H9 (cell line): ENCODE data around the gene NECAB2. TPM values are rescaled to one million over a fixed set of nuclear protein-coding genes. Genes with fewer than 3 reads are reported as not detected.

ENCODE experiments used
- DNase-seq: peaks from one replicate; pipeline ENCODE4 v3.0.0-alpha.2; 2017
- H2AFZ ChIP-seq: one replicate; pipeline ENCODE4 v1.6.1; 2013; ENCODE audit warnings: mild to moderate bottlenecking, low read length, control low read depth, moderate library complexity
- H2AK5ac ChIP-seq: 2 replicates; pipeline ENCODE4 v1.6.1; 2013; ENCODE audit warnings: low read length, control low read depth, mixed read lengths; ENCODE audit not compliant: insufficient read length
- H2BK120ac ChIP-seq: one replicate; pipeline ENCODE4 v1.6.1; 2013; ENCODE audit warnings: low read depth, mild to moderate bottlenecking, low read length, control low read depth, inconsistent platforms; ENCODE audit not compliant: poor library complexity, severe bottlenecking
- H2BK12ac ChIP-seq: 2 replicates; pipeline ENCODE4 v1.6.1; 2013; ENCODE audit warnings: low read length, control low read depth, mixed read lengths, low read depth; ENCODE audit not compliant: insufficient read length
- H2BK15ac ChIP-seq: 2 replicates; pipeline ENCODE4 v1.6.1; 2013; ENCODE audit warnings: low read depth, low read length, control low read depth
- H2BK20ac ChIP-seq: one replicate; pipeline ENCODE4 v1.6.1; 2013; ENCODE audit warnings: low read depth, mild to moderate bottlenecking, low read length, control low read depth, inconsistent platforms; ENCODE audit not compliant: poor library complexity, severe bottlenecking
- H2BK5ac ChIP-seq: 2 replicates; pipeline ENCODE4 v1.6.1; 2013; ENCODE audit warnings: low read length, control low read depth, mixed read lengths; ENCODE audit not compliant: insufficient read length
- H3K14ac ChIP-seq: 2 replicates; pipeline ENCODE4 v1.6.1; 2013; ENCODE audit warnings: low read length, control low read depth; ENCODE audit not compliant: insufficient read depth
- H3K18ac ChIP-seq: 2 replicates; pipeline ENCODE4 v1.6.1; 2013; ENCODE audit warnings: low read depth, mild to moderate bottlenecking, mixed read lengths, low read length, control low read depth; ENCODE audit not compliant: insufficient read length
- H3K23ac ChIP-seq: 2 replicates; pipeline ENCODE4 v1.6.1; 2013; ENCODE audit warnings: low read length, control low read depth, mixed read lengths, low read depth; ENCODE audit not compliant: insufficient read length
- H3K23me2 ChIP-seq: 2 replicates; pipeline ENCODE4 v1.6.1; 2013; ENCODE audit warnings: low read depth, mild to moderate bottlenecking, mixed read lengths, low read length, control low read depth; ENCODE audit not compliant: insufficient read length, poor library complexity, severe bottlenecking
- H3K27ac ChIP-seq: 2 replicates; pipeline ENCODE4 v1.5.1; 2013; ENCODE audit warnings: low read length, control low read depth, mixed read lengths, low read depth; ENCODE audit not compliant: insufficient read length
- H3K27me3 ChIP-seq: 2 replicates; pipeline ENCODE4 v1.6.1; 2013; ENCODE audit warnings: low read length, control low read depth, inconsistent platforms; ENCODE audit not compliant: insufficient read depth
- H3K4ac ChIP-seq: 2 replicates; pipeline ENCODE4 v1.6.1; 2013; ENCODE audit warnings: low read depth, mild to moderate bottlenecking, control low read depth, inconsistent platforms, low read length, moderate library complexity
- H3K4me1 ChIP-seq: 2 replicates; pipeline ENCODE4 v1.6.1; 2013; ENCODE audit warnings: low read length, control low read depth, inconsistent platforms; ENCODE audit not compliant: insufficient read depth
- H3K4me2 ChIP-seq: 2 replicates; pipeline ENCODE4 v1.6.1; 2013; ENCODE audit warnings: low read length, control low read depth, mixed read lengths; ENCODE audit not compliant: insufficient read length, insufficient read depth
- H3K56ac ChIP-seq: 2 replicates; pipeline ENCODE4 v1.6.1; 2013; ENCODE audit warnings: low read depth, mild to moderate bottlenecking, mixed read lengths, low read length, control low read depth; ENCODE audit not compliant: insufficient read length
- H3K79me1 ChIP-seq: 2 replicates; pipeline ENCODE4 v1.6.1; 2013; ENCODE audit warnings: low read depth, mild to moderate bottlenecking, moderate library complexity, low read length, control low read depth, inconsistent platforms; ENCODE audit not compliant: insufficient read depth, poor library complexity, severe bottlenecking
- H3K79me2 ChIP-seq: 2 replicates; pipeline ENCODE4 v1.6.1; 2013; ENCODE audit warnings: low read length, control low read depth, inconsistent platforms; ENCODE audit not compliant: insufficient read depth
- H3K9ac ChIP-seq: 2 replicates; pipeline ENCODE4 v1.6.1; 2013; ENCODE audit warnings: low read length, control low read depth, mixed read lengths; ENCODE audit not compliant: insufficient read length; ENCODE audit errors: extremely low read depth
- H3K9me3 ChIP-seq: one replicate; pipeline ENCODE4 v1.6.1; 2013; ENCODE audit warnings: low read depth, low read length, inconsistent platforms; ENCODE audit not compliant: control insufficient read depth
- H3T11ph ChIP-seq: one replicate; pipeline ENCODE4 v1.6.1; 2013; ENCODE audit warnings: mild to moderate bottlenecking, low read length, control low read depth, inconsistent platforms
- H4K20me1 ChIP-seq: one replicate; pipeline ENCODE4 v1.6.1; 2013; ENCODE audit not compliant: control insufficient read depth, insufficient read length, insufficient read depth
- H4K5ac ChIP-seq: 2 replicates; pipeline ENCODE4 v1.6.1; 2013; ENCODE audit warnings: low read depth, mild to moderate bottlenecking, mixed read lengths, low read length, control low read depth; ENCODE audit not compliant: insufficient read length
- H4K8ac ChIP-seq: replicated peaks from 2 replicates; pipeline ENCODE4 v1.6.1; 2013; ENCODE audit warnings: low read length, control low read depth, mixed read lengths, low read depth; ENCODE audit not compliant: insufficient read length
- H4K91ac ChIP-seq: 2 replicates; pipeline ENCODE4 v1.6.1; 2013; ENCODE audit warnings: low read depth, mild to moderate bottlenecking, moderate library complexity, mixed read lengths, low read length, control low read depth; ENCODE audit not compliant: insufficient read length
- H3K27ac Mint-ChIP-seq, 3 experiments: 2 replicates in 2 of 3; 3 replicates in 1 of 3; pipeline ENCODE4 v1.8.0; 2020 to 2021; ENCODE audit warnings: mixed read lengths in 3 of 3, mild to moderate bottlenecking in 1 of 3, moderate library complexity in 1 of 3
- H3K27me3 Mint-ChIP-seq: 2 replicates; pipeline ENCODE4 v1.8.0; 2021; ENCODE audit warnings: low read depth, mild to moderate bottlenecking, moderate library complexity, mixed read lengths
- H3K36me3 Mint-ChIP-seq, 3 experiments: 2 replicates in 2 of 3; 3 replicates in 1 of 3; pipeline ENCODE4 v1.8.0; 2020 to 2021; ENCODE audit warnings: low read depth in 3 of 3, mixed read lengths in 3 of 3; ENCODE audit not compliant: insufficient read depth in 1 of 3
- H3K4me1 Mint-ChIP-seq, 2 experiments: 2 replicates each; pipeline ENCODE4 v1.8.0; 2020; ENCODE audit warnings: mixed read lengths in 2 of 2
- H3K4me3 Mint-ChIP-seq, 2 experiments: 2 replicates in 1 of 2; 3 replicates in 1 of 2; pipeline ENCODE4 v1.8.0; 2020 to 2021; ENCODE audit warnings: mild to moderate bottlenecking in 2 of 2, mixed read lengths in 2 of 2, moderate library complexity in 1 of 2
- H3K9me3 Mint-ChIP-seq, 2 experiments: 2 replicates in 1 of 2; 3 replicates in 1 of 2; pipeline ENCODE4 v1.8.0; 2020; ENCODE audit warnings: mild to moderate bottlenecking in 2 of 2, mixed read lengths in 2 of 2, moderate library complexity in 1 of 2
- WGBS: extraction: QIAGEN DNeasy Blood & Tissue Kit; methylation state at CpG from one replicate; pipeline ENCODE4 v1.1.7; 2013; ENCODE audit warnings: missing lambda C conversion rate, low lambda C conversion rate, mixed read lengths; ENCODE audit not compliant: insufficient read length; ENCODE audit errors: extremely low coverage; 5-methylcytosine and 5-hydroxymethylcytosine counted together
- total RNA-seq: library from RNA; stranded (reverse); gene quantifications from 2 replicates; pipeline ENCODE4 v1.2.1, GENCODE V29; 2021
- TF ChIP-seq, protein P1 (sequence below): fragments of 200-600 bp; sonication (generic); conservative IDR thresholded peaks from 3 replicates; pipeline ENCODE4 v1.8.0; 2021; ENCODE audit warnings: antibody characterized with exemption, mild to moderate bottlenecking

NECAB2 gene
- total RNA-seq, 1 experiment from 2014 or later, result 12.6 TPM

DNA sequence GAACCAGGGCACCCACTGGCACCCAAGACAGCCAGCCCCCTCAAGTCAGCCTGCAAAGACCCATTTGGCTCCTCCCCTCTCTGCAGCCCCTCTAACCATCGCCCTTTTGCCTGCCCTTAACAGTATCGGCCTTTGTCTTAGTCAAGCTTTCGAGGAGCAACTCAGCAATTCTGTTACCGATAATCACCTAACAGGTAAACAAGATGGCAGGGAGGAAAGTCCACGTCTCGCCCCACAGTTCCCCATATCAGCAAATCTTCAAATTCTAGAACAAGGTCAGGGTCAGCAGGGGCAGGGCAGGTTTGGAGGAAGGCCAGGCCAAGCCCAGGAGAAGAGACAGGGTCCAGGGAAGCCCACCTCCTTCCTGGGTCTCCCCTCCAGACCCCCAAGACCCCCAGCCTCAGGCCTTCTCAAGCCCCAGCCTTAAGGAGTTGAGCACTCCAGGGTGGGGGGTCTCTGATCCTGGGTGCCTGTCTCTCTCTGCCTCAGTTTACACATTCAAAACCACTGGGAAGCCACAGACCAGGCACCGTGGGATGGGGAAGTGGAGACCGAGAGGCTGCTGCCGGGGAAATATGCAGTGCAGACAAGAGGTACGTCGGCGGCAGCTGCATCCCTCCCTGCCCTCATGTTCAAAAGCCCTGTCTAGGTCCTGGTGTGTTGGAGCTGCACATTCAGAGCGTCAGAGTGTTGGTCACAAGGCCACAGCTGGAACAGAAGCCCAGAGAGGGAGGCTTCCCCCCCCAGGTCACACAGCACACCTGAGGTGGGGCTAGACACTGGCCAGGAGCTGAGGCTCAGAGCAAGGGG lies 18.9 kb upstream of the NECAB2 start:
- Histone ChIP-seq H3K56ac (no peak overlapping the region), H2BK20ac (no peak overlapping the region), H3K79me1 (no peaks in the 10 kb centered on the region), H3K27me3 (no peaks in the 10 kb centered on the region), H4K5ac (no peak overlapping the region), H3K4me1 (no peaks in the 10 kb centered on the region), H4K20me1 (no peaks in the 10 kb centered on the region), H3K27ac (no peak overlapping the region), H2BK12ac (no peak overlapping the region), H3K4ac (no peak overlapping the region), H2BK120ac (no peak overlapping the region), H2AK5ac (no peak overlapping the region), H2BK5ac (no peak overlapping the region), H2BK15ac (no peak overlapping the region), H3K23me2 (no peaks in the 10 kb centered on the region), H3K14ac (no peak overlapping the region), H4K91ac (no peak overlapping the region), H3T11ph (no peak overlapping the region), H3K18ac (no peak overlapping the region), H3K4me2 (no peak overlapping the region), H4K8ac (no peak overlapping the region), H3K9ac (no peak overlapping the region), H3K79me2 (no peaks in the 10 kb centered on the region), H3K9me3 (no peaks in the 10 kb centered on the region), H2AFZ (no peak overlapping the region), H3K23ac (no peak overlapping the region)
- peaks cover 2% of the 10 kb centered on the region; the same call in 1 of the 2 replicates for H3K27me3 Mint-ChIP-seq
- H3K36me3 Mint-ChIP-seq, result no peaks in the 10 kb centered on the region
- TF ChIP-seq, protein P1, sequence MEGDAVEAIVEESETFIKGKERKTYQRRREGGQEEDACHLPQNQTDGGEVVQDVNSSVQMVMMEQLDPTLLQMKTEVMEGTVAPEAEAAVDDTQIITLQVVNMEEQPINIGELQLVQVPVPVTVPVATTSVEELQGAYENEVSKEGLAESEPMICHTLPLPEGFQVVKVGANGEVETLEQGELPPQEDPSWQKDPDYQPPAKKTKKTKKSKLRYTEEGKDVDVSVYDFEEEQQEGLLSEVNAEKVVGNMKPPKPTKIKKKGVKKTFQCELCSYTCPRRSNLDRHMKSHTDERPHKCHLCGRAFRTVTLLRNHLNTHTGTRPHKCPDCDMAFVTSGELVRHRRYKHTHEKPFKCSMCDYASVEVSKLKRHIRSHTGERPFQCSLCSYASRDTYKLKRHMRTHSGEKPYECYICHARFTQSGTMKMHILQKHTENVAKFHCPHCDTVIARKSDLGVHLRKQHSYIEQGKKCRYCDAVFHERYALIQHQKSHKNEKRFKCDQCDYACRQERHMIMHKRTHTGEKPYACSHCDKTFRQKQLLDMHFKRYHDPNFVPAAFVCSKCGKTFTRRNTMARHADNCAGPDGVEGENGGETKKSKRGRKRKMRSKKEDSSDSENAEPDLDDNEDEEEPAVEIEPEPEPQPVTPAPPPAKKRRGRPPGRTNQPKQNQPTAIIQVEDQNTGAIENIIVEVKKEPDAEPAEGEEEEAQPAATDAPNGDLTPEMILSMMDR, result no peak
- peak overlapping the region in 2 of 3 experiments; percentile 20 to 62; a peak in 2 of 7 replicates for H3K27ac Mint-ChIP-seq
- no peak for DNase-seq
- no CpG with 5 or more reads among the region's 13 CpGs for WGBS
- H3K4me1 Mint-ChIP-seq, result peaks cover 3 to 8% of the 10 kb centered on the region in 2 experiments
- H3K4me3 Mint-ChIP-seq, result no peak overlapping the region; a peak in 1 of 5 replicates
- no peaks in the 10 kb centered on the region; a peak in 2 of 5 replicates for H3K9me3 Mint-ChIP-seq
